DMS79 treated with DMSO at 0.1 percent for 48 hours (cell line): ENCODE measurements around the gene AFDN.

Source experiments
- DNase-seq: peaks from one replicate; lab custom pipeline; 2025; lab: John Stamatoyannopoulos, UW

Gene AFDN

GRCh38 chr6:167826896-167827582, at the start of gene AFDN:
Gene AFDN, plus strand, starts transcription at chr6:167826911. Its CDS starts 222 bp downstream, at chr6:167827133.
- no peak for DNase-seq

- no peak for DNase-seq
Measured at GRCh38 chr6:167778497-167779128, 48.1 kb upstream of the AFDN start.

GRCh38 chr6:167779129-167779992, 47.4 kb upstream of the AFDN start:
- DNase-seq, result no peak

GRCh38 chr6:167779993-167780655, 46.6 kb upstream of the AFDN start:
- DNase-seq, result no peak

- no peak for DNase-seq
Measured at GRCh38 chr6:167781066-167781767, 45.5 kb upstream of the AFDN start.

- no peak for DNase-seq
Measured at GRCh38 chr6:167781868-167782267, 44.8 kb upstream of the AFDN start.

- DNase-seq, result no peak
Measured at GRCh38 chr6:167782698-167783517, 43.8 kb upstream of the AFDN start.

- DNase-seq, result no peak
Measured at GRCh38 chr6:167786853-167787675, 39.6 kb upstream of the AFDN start.

- no peak for DNase-seq
Measured at GRCh38 chr6:167787896-167788562, 38.7 kb upstream of the AFDN start.

- DNase-seq, result no peak
Measured at GRCh38 chr6:167788563-167788903, 38.2 kb upstream of the AFDN start.

- no peak for DNase-seq
Measured at GRCh38 chr6:167789358-167789757, 37.4 kb upstream of the AFDN start.

- DNase-seq, result no peak
Measured at GRCh38 chr6:167791091-167791779, 35.5 kb upstream of the AFDN start.

GRCh38 chr6:167791780-167792478, 34.8 kb upstream of the AFDN start:
- DNase-seq, result no peak

GRCh38 chr6:167793421-167793820, 33.3 kb upstream of the AFDN start:
- no peak for DNase-seq

- DNase-seq, result no peak
Measured at GRCh38 chr6:167794161-167795157, 32.3 kb upstream of the AFDN start.

- DNase-seq, result no peak
Measured at GRCh38 chr6:167795321-167795811, 31.3 kb upstream of the AFDN start.

GRCh38 chr6:167795874-167796191, 30.9 kb upstream of the AFDN start:
- DNase-seq, result no peak
